ENCODE measurements around the gene STRBP.

DNA sequence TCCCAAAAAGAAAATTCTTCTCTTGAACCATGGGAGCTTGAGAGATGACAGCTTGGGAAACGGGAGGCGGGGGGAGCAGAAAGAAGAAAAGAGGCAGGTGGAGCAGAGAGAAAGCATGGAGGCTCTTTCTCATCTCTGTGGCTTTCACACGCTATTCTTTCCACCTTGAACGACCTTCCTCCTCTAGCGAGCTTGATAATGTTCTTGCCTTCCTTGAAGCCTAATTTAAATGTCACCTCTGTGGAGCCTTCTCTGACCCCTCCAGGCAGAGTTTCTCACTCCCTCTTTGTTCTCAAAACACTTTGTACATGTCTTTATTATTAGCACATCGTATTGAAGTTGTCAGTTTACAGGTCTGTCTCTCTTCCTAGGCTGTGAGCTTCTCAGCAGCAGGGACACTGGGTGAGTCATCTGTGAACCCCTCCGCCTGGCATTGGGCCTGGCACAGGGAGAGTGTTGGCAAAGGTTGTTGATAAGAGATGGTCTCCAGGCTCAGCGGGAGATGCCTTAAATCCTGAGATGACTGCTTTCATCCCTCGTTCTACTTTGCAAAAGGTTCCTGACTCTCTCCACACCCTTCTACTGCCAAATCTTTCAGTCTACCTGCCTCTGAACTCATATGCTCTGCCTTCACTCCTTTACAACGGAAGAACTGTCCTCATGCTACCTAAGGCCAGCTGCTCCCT lies 14.1 kb upstream of the STRBP start:
- no peak for TF ChIP-seq GABPA (IDR thresholded peaks at IDR 0.05; ENCODE audit: low read depth)
- TF ChIP-seq CTCF (IDR thresholded peaks at IDR 0.05; ENCODE audit: insufficient read depth, low read length), result no peak
- TF ChIP-seq POLR2AphosphoS5 (IDR thresholded peaks at IDR 0.05; ENCODE audit: low read depth), result no peak
- no peak for TF ChIP-seq REST (IDR thresholded peaks at IDR 0.05; ENCODE audit: insufficient replicate concordance, low read depth)
- no peak for TF ChIP-seq SPI1 (IDR thresholded peaks at IDR 0.05; ENCODE audit: borderline replicate concordance, low read depth)

Measured in HL-60 (cell line).